Fibroblast of skin of right quadriceps (primary cell): ENCODE results near the gene CLEC12A.
"Not testable (repeated sequence)": the region's sequence is repeated elsewhere in the genome, so short reads cannot be mapped to it uniquely, and the experiment has no call there.

Experiments
- DNase-seq: peaks from one replicate; pipeline ENCODE4 v3.0.0-alpha.2; 2013

Gene CLEC12A

DNA sequence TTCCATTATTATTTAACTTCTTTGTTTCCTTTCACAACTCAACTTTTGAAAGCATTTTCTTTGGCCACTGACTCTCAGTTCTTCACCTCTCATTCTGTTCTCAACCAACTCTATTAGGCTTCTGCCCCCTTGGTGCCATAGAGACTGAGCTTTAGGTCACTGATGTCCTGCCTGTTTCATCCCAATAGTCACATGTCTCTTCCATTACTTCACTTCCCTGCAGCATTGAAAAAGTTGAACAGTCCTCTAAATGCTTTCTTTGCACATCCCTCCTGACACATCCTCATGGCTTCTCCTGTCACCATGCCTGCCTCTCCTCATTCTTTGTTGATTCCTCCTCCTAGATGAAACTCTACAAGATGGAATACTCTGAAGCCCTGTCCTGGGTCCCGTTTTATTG is 2.7 kb downstream of the CLEC12A start:
- no peak for DNase-seq

DNA sequence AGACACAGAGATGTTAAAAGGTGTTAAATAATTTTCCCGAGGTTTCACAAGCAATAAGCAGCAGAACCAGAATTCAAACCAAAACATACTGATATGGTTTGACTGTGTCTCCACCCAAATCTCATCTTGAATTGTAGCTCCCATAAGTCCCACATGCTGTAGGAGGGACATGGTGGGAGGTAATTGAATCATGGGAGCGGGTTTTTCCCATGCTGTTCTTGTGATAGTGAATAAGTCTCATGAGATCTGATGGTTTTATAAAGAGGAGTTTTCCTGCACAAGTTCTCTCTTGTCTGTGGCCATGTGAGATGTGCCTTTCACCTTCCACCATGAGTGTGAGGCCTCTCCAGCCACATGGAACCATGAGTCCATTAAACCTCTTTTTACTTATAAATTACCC is 3.5 kb downstream of the CLEC12A start:
- DNase-seq, result not testable (repeated sequence)

DNA sequence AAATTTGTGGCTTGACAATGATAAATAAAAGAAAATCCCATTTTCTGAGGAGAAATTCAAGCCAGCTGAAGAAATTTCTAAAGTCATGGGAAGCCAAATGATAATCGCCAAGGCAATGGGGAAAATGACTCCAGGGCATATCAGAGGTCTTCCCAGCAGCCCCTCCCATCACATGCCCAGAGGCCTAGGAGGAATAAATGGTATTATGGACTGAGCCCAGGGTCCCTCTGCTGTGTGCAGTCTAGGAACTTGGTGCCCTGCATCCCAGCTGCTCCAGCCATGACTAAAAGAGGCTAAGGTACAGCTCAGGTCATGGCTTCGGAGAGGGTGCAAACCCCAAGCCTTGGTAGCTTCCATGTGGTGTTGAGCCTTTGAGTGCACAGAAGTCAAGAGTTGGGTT is 4.4 kb downstream of the CLEC12A start:
- DNase-seq, result no peak

DNA sequence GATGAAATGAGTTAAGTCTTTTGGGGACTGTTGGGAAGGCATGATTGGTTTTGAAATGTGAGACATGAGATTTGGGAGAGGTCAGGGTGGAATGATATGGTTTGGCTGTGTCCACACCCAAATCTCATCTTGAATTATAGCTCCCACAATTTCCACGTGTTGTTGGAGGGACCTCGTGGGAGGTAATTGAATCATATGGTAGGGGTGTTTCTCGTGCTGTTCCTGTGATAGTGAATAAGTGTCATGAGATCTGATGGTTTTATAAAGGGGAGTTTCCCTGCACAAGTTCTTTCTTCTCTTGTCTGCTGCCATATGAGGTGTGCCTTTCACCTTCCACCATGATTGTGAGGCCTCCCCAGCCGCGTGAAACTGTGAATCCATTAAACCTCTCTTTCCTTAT is 5.4 kb downstream of the CLEC12A start:
- not testable (repeated sequence) for DNase-seq

DNA sequence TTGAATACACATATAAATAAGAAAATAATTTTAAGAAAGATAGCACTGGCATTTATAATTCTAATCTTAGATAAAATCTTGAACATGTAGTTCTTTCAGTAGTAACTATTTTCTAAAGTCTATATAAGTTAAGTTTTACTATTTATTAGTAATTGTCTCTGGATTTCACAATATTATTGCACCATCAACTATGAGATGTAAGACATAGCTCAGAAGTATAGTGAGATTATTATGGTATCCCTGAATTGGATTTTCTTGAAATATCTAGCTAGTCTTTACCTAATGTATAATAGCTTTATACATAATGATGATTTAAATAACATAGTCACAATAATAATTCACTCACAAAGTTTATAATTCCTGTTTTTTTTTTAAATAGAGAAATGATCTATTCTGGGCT is 6.7 kb downstream of the CLEC12A start:
- no peak for DNase-seq

DNA sequence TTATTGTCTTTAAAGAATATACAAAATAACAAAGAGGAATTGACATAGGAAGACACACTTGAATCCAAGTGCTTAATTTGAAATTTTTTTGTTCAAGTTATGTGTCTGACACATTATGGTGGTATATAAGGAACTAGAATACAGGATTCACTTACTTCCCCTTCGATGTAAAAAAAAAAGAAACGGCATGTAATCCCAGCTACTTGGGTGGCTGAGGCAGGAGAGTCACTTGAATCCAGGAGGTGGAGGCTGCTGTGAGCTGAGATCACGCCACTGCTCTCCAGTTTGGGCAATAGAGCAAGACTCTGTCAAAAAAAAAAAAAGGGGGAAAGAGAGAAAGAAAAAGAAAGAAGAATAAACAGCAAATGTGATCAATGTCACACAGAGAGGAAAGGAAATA is 8.9 kb downstream of the CLEC12A start:
- no peak for DNase-seq

DNA sequence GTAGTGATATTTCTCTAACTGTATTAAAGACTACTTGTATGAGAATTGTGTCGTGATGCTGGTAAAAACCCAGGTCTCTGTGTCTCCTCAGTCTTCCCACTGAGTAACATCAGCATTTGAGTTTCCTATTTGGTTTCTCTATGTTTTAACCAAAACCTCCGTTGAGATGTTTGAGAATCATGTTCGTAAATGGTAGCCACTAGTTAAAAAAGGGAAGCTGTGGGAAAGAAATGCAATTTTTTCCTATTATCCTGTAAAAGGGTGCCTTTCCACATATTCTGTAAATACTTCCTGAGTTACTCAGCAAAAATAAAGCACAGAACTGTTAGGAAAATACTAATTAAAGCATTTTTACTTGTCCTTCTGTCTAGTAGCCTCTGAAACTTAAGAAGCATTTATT is 20.7 kb downstream of the CLEC12A start:
- DNase-seq, result no peak

DNA sequence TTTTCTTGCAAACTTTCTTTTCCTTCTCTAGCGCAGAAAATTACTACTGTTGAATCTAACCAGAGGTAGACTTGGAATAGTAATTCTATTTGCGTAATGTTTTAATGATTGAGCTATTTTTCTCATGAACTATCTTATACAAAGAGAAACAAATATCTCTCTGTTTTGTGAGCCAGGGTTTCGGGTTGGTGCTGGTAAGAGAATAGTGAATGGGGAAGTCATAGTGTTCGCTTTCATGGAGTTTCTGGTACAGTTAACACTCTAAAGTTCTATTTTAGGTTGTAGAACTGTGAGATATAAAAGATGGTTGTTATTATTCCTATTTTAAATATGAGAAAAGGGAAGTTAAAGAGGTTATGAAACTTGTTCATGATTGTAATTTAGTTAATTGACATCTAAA is 21.1 kb downstream of the CLEC12A start:
- DNase-seq, result no peak

DNA sequence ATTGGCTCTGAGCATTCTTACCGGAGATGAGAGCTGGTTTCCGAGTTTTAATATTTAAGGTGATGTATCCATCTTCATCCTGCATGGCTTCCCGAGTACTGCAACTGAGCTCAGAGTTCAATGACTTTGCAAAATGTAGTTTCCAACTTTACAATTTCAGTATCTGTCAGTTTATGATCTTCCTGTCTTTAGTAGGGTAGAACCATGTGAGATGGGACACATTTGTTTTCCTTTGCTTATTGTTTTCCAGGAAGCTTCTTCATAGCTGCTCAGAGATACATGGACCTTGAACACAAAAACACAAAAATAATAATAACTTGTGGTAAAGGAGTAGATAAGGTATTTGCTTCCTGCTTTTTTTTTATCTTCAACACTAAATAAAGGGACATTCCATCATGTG is 27.8 kb downstream of the CLEC12A start, which contains the start of gene CLEC1B:
TSS of gene CLEC1B (minus strand) at position 106 of the 400 bp plus-strand sequence. CDS start at position 85, 21 bp downstream.
- no peak for DNase-seq

DNA sequence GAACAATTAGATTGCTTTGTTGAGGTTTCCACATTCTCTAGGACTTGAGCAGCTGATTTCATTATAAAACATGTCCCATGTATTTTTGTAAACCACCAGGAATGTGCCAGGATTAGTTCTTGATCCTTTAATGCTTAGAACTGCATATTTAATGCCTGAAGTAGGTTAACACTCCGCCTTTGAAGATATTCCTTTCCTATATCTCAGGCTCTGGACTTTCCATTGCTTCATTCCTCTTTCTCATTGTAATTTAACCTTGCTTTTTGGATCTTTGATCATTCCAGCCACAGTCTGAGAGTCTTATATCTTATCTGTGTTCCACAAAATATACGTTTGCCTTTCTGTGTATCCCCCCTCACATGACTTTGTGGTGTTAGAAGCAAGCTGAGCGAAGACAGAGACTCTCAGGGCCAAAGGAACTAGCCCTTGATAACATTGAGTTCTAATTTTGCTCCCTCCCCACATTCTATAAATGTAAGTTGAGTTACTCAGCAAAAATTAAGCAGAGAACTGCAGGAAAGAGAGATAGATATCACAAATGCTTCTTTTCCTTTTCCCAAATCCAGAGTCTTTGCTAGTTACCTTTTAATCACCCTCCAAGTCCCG is 30.1 kb downstream of the CLEC12A start:
- DNase-seq, result peak; percentile 8

DNA sequence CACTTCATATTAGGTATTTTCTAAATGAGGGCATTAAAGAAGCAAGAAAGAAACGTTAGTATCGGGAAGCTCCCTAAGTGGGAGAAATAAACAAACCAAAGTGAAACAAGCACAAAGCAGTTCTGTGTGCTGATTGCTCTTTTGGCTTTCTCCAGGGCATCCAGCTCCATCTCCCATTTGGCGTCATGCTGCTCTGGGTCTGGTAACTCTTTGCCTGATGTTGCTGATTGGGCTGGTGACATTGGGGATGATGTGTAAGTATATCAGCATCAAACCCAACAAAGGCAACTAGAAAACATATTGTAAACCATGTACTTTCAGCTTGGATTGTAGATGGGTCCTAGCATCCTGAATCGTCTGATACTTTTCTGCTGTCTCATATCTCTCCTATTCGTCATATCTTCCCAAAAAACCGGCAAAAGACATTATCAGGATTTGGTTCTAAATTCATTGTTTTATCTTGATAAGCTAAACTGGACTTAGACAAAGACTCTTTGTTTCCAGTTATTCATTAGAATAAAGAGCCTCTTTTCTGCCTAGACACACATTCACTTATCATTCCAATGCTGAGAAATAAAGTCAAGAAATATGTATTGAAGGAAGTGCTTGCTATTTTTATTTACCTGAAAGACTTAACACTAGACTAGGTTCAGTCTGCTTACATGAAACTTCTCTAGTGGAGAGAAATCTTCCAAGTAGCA is 41.6 kb downstream of the CLEC12A start:
- DNase-seq, result no peak

DNA sequence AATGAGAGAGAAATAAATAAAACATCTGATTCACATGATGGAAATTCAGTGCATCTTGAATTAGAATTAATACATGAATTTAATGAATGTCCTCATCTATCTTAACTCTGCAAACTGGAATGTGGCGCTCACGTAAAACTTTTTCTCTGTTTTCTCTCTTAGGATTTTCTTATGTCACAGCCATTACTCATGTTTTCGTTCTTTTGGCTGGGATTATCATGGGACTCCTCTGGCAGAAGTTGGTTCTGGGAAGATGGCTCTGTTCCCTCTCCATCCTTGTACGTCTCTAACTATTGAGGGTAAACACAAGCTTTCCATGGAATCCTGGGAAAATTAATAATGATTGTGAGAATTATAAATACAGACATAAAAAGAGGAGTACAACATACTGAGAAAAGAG is 44.2 kb downstream of the CLEC12A start:
- DNase-seq, result no peak

DNA sequence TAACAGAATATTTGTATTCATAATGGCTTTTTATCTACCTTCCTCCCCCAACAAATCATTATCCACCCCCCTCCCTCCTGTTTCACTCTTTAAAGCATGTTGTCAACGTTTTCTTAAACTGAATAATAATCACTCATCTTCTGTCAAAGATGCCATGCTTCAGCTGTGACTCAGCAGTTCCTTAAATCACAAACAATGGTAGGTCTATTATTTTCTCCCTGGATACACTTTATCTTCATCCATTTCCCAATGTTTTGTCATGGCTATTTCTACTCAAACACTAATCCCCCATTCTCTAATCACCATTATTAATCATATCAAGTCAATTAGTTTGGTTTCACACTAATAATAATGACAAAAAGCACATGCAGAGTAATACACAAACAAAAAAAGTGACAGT is 45.7 kb downstream of the CLEC12A start:
- peak; percentile 14 for DNase-seq

DNA sequence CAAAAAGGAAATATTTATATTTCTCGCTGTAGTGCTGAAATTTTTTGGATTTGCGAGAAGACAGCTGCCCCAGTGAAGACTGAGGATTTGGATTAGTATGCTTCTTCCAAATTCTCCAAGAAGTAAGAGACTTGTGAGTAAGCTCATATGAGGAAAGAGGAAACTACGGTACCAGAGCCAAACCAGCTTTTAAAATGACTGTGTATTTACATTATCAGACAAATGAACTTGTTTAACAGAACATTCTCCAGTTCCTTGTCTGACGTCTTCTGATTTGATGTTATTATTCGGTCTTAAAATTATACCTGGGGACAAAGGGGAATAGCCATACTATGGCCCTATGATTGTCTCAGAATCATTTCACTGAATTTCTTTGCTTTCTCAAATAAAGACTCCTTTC is 47.2 kb downstream of the CLEC12A start:
- DNase-seq, result no peak

DNA sequence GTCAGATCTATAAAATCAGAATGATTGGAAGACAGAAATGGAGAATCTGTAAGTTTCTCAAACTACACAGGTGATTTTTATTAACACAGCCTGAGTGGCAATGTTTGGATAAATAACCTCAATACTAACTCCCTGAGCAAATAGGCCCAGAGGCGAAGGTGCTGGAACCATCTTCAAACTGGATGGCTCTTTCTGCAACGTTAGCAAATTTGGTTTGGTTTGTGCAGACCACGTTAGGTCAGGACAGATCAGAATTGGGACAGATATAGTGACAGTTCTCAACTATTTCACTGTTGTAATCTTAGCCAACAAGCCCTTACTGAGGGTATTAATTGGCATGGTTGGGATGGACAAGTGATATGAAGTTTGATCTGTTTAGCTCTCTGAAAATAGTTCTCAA is 50.1 kb downstream of the CLEC12A start:
- no peak for DNase-seq

DNA sequence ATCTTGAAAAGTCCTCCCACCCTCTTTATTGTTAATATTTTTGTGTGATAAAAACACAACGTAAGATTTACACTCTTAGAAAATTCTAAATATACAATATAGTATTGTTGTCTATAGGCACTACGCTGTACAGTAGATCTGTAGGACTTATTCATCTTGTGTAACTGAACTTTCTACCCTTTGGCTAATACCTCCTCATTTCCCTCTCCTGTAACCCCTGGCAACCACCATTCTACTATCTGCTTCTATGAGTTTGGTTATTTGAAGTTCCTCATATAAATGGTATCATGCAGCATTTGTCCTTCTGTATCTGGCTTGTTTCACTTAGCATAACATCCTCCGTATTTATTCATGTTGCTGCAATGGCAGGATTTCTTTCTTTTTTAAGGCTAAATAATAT is 54.0 kb downstream of the CLEC12A start:
- no peak for DNase-seq

DNA sequence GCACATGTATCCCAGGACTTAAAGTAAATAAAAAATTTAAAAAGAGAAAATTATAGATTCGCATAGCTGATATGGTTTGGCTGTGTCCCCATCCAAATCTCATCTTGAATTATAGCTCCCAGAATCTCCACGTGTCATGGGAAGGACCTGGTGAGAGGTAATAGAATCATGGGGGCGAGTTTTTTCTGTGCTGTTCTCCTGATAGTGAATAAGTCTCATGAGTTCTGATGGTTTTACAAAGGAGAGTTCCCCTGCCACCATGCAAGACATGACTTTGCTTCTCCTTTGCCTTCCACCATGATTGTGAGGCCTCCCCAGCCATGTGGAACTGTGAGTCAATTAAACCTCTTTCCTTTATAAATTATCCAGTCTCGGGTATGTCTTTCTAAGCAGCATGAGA is 55.5 kb downstream of the CLEC12A start:
- not testable (repeated sequence) for DNase-seq

DNA sequence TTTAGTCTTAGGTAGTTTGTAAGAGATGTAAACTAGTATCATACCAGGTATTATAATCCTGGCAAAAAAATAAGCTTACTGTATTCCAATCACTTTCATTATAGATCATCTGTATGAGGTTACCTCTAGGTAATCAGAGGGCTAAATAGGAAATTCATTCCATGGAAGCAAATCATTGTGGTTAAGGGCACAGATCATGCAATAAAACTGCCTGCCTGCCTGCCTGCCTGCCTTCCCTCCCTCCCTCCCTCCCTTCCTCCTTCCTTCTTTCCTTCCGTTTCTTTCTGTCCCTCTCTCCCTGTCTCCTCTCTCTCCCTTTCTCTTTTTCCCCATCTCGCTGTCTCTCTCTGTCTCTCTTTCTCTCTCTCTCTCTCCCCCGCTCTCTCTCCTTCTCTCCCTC is 56.1 kb downstream of the CLEC12A start:
- peak; percentile 18 for DNase-seq

DNA sequence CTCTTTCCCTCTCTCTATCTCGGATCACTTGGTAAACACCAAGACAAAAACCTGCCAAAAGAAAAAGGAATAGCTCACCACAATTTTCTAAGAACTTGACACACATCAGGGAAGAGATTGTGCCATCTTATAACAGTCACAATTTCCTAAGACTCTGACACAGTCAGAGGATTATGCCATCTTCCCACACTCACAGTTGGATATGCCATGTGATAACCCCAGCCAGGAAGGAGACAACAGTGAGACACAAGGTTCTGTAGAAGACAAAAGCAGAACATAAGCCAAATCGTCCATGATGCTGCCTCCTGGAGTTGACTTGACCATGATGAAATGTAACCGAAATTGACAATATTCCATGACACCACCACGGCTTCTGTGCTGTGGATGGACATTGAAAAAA is 56.5 kb downstream of the CLEC12A start:
- DNase-seq, result peak; percentile 36

DNA sequence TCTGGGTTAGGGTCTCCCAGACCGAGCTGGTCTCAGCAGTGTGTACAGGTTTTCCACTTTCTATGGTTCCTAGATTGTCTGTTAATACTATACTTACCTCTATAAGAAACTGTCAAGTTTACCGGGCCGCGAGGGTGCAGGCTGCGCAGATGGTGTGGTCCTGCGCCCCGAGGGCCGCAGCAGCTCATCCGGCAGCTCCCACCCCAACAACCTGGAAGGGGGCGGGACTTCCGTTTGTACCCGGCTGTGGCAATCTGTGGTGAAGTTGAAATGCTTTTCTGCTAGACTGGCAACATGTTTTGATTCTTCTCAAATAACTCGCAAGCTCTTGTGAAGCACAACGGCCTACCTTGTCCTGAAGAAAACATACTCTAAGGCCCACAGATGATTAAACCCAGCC is 59.2 kb downstream of the CLEC12A start, which contains the start of gene CLEC9A:
TSS of gene CLEC9A (plus strand) at position 237 of the 400 bp plus-strand sequence. CDS start 22,006 bp downstream, outside the sequence.
- no peak for DNase-seq

DNA sequence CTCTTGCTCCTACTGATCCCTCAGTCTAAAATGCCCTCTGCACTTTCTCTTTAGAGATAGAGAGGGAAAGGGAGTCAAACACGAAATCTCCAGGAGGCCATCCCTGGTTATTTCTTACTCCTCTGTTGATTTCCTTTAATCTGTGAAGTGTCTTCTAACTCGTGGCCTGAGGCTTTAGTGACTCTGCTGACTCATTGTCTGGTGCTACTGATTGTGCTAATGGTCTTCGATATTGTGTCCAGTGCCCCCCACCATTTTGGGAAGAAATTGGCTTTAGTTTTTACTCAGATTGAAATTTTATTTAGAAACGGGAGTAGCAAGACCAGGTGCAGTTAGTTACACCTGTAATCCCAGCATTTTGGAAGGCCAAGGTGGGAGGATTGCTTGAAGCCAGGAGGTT is 60.1 kb downstream of the CLEC12A start:
- no peak for DNase-seq

DNA sequence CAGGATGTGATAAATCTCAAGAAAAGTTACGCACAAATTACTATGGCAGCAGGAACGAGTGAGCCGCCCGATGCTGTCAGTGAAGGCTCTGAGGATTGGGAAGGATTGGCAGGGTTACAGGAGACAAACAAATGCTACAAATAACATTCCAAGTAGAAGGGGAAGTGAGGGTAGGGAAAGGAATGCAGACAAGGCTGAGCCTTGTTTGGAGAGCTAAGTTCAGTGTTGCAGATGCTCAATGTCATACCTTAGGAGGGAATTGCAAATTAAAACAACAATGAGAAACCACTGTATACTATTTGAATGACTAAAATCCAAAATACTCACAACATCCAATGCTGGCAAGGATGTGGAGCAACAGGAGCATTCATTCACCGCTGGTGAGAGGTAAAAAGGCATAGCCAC is 60.6 kb downstream of the CLEC12A start:
- peak; percentile 92 for DNase-seq

DNA sequence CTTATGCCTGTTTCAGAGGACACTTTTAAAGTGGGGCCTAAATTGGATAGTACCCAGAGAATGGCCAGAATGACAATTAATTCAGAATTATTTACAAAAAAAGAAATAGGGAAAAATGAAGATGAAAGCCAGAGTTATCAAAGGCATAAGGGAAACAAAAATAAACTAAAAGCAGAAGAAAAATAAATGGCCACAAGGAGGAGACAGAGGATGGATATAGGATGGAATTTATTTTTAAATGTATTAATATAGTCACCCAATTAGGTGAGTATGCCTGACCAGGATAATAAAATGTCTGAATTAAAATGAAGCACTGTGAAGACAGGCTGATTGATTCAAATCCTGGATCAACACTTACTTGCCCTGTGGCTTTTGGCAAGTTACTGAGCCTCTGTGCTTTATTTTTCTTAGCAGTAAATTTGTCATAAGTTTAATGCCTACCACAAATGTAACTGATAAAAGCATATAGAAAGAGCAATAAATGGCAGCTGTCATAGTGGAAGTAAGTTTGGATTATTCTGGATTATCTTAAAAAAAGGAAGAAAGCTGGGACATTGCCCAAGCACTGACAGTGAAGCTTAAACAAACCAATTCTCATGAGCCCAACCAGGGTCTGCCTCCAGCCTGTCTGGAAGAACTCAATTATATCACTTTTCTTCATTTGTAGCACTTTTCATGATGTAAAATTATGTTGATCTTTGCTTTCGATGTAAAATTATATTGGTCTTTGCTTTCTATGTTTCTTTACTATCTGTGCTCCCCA is 62.8 kb downstream of the CLEC12A start:
- peak; percentile 39 for DNase-seq
